ENCODE data around the gene RNF7.
A peak's percentile ranks its signal among the peaks of the same experiment; 100 is the strongest.
"Not testable (repeated sequence)": the region's sequence is repeated elsewhere in the genome, so short reads cannot be mapped to it uniquely, and the experiment has no call there.

RNF7 gene

GRCh38 chr3:141735770-141736465 lies 2.2 kb upstream of the RNF7 start:
- DNase-seq, result no peak

DNA sequence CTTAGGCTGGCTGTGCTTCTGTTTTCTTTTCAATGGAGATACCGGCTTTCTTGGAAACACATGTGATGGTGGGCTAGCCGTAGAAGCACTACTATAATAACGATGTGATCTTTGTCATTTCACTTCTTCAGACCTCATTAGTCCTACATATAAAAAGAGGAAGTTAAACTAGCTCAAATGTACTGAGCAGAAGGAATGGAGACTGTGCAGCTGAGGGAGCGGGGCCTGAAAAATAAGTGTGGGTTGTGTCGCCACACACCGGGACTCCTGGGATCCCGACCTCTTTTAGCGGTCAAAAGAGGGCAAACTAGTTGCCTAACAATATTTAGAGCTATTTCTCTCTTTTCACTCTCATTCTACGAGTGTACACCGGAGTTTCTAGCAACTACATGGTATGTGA lies 1.0 kb upstream of the RNF7 start:
- DNase-seq, result no peak

DNA sequence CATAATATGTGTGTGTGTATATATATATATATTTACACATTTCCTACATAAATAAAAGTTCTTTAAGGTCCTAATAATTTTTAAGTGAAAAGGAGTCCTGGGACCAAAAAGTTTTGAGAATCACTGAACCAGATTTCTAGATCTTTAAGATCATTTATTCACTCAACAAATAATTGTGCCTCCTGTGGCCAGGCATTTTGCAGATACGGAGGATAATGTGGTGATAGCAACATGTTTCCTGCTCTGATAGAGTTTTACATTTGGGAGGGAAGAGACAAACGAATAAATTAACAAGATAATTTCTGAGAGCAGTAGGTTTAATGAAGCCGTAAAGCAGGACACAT lies 448 bp upstream of the RNF7 start:
- DNase-seq, result no peak

DNA sequence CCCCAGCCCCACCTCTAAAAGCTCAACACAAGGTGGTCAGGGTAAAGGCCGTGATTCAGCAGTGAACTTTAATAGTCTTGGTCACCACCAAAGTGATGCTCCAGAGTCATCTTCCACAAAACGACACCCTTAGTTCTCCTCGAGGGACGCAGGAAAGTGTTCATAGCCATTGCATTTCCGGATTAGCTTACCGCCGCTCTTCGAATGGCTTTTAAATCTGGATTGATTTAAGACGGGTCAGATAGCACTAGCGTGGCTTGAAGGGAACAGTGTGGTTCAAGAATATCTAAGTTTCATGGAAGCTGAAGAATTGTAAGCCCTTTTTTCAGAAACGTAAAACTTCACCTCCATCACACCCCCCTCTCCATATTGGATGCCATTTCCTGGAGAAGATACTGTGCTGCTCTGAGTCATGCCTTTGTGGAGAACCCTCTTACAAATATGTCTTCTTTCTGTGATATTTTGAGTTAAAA lies 829 bp downstream of the RNF7 start:
- DNase-seq, result peak in 1 of 2 experiments; percentile 17

DNA sequence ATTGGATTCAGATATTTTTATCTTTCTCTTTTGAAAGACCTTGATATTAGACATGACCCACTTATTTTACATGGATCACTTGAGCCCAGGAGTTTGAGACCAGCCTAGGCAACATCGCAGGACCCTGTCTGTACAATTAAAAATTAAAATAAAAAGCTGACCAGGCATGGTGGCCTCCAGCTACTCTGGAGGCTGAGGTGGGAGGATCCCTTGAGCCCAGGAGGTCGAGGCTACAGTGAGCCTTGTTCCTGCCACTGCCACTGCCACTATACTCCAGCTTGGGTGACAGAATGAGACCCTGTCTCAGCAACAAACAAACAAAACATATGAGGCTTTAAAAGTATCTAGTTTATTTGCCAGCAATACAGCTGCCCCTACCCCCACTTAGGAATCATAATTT lies 1.6 kb downstream of the RNF7 start:
- DNase-seq, result no peak

GRCh38 chr3:141740349-141740748 lies 2.3 kb downstream of the RNF7 start:
- no peak for DNase-seq

DNA sequence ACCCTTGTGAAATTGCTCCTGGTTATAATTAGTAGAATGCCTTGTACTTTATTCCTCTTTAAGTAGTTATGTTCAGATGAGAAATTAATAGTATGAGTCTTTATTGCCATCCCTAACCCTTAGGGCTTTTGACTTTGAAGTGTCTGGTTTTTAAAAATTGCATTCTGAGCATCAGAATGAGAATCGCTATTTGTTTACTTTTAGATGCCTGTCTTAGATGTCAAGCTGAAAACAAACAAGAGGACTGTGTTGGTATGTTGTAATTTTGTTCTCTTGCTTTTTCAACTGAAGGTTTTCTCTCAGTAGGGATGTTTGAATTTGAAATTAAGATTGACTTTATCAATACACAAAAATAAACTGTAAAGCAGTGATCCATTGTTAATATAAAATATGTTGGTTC lies 5.2 kb downstream of the RNF7 start:
- no peak for DNase-seq

GRCh38 chr3:141746962-141747361 lies 8.9 kb downstream of the RNF7 start:
- no peak for DNase-seq

DNA sequence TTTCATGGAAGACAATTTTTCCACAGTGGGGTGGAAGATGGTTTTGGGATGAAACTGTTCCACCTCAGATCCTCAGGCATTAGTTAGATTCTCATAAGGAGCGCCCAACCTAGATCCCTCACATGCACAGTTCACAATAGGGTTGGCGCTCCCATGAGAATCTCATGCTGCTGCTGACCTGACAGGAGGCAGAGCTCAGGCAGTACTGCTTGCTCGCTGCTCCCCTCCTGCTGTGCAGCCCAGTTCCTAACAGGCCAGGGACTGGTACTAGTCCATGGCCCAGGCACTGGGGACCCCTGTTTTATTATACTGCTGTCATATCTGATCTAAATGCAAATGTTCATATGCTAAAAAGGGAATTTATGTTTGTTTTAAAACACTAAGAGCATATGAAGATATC lies 15.3 kb downstream of the RNF7 start:
- DNase-seq, result no peak

DNA sequence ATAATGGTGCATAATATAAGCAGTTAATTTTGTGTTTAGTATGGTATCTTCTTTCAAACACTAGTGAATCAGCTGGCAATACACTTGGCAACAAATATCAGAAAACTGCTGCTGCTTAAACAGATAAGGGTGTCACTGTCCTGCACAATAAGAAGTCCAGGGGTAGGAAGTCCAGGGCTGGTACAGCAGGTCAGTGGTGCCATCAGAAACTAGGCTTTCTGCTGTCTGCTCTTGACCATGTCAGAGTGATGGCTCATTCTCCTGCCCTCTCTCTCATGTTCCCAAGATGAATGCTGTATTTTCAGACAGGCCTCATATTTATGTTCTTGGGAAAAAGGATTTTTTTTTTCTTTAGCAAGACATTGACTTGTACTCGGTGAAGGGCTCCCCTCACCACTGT lies 15.9 kb downstream of the RNF7 start:
- no peak for DNase-seq

DNA sequence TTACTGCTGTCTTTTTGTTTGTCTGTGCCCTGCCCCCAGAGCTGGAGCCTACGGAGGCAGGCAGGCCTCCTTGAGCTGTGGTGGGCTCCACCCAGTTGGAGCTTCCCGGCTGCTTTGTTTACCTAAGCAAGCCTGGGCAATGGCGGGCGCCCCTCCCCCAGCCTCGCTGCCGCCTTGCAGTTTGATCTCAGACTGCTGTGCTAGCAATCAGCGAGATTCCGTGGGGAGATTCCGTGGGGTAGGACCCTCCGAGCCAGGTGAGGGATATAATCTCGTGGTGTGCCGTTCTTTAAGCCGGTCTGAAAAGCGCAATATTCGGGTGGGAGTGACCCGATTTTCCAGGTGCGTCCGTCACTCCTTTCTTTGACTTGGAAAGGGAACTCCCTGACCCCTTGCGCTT lies 24.5 kb downstream of the RNF7 start:
- DNase-seq, result not testable (repeated sequence)

DNA sequence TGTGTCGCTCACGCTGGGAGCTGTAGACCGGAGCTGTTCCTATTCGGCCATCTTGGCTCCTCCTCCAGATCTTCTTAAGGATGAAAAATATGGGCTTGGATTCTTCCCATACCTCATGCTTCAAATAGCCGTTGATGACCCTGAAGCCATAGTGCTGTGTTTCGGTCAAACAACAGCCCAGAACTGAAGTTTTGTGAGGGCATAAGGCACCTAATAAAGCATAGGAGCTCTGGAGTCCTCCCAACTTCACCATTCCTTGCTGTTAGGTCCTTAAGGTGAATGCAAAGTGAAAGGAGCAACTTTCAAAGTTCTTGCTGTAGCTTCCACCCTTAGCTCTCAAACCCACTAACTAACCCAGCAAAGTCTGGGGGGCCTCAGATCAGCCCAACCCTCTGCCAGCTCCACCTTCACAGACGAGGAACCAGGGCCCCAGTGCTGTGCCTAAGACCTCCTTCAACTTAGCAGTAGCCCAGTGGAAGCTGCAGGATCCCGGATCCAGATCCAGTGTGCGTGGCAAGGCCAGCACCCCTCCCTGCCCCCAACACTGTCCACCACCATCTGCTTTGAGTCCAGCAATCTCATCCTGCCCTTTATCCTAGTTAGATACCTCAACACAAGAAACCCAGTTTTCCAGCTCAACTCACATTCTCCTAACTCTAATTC lies 25.1 kb downstream of the RNF7 start, which contains the start of gene GRK7:
TSS of gene GRK7 (plus strand) at position 321 of the 663 bp plus-strand sequence. CDS start 14,877 bp downstream, outside the sequence.
- no peak for DNase-seq

- DNase-seq, result no peak
Observed at GRCh38 chr3:141764045-141764444, 25.9 kb downstream of the RNF7 start.

DNA sequence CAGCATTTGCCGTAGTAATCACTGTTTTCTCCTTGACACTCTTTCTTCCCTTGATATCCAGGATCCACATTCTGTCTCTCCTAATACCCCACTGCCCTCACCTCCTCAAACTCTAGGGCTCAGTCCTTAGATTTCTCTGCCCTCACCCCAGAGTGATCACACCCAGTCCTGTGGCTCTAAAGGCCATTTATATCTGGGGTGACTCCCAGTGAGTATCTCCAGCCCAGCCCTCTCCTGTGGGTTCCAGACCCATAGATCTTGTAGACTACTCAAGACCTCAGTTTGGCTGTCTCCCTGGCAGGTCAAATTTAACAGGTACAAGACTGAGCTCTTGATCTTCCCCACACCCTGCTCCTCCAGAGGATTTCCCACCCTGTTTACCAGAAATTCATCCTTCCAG lies 26.4 kb downstream of the RNF7 start:
- no peak for DNase-seq

DNA sequence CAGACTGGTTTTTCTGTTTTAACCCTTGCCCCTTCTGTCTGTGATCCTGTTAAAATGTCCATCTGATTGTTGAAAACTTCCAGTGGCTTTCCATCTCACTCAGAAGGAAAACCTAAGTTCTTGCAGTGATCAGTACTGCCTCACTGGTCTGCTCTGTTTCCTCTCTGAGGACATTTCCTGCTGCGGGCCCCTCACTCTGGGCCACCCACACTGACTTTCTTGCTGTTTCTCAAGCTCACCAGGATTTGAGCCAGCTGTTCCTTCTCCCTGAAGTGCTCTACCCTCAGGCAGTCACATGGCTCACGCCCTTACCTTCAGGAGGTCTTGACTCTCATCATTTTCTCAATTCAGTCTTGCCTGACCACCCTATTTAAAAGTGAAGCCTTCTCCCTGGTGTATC lies 26.9 kb downstream of the RNF7 start:
- no peak for DNase-seq

- no peak for DNase-seq
Observed at GRCh38 chr3:141767066-141767465, 29.0 kb downstream of the RNF7 start.

- DNase-seq, result no peak
Observed at GRCh38 chr3:141769221-141769894, 31.3 kb downstream of the RNF7 start.

DNA sequence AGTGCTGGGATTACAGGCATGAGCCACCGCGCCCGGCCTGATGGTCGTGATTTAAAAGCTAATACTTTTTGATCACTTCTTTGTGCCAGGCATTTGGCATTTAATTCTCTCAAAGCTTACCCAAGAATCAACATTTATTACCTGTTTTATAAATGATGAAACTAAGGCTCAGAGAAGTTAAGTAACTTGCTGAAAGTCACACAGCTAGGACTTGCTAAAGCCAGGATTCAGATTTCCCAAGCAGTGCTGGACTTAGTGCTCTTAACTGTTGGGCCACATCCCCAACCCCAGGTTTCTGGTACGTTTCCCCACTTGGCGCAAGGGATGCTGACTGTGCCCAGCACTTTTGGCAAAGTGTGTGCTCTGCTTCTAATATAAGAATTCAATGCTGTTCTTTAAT lies 35.6 kb downstream of the RNF7 start:
- DNase-seq, result no peak

GRCh38 chr3:141776376-141776775 lies 38.3 kb downstream of the RNF7 start:
- DNase-seq, result no peak

DNA sequence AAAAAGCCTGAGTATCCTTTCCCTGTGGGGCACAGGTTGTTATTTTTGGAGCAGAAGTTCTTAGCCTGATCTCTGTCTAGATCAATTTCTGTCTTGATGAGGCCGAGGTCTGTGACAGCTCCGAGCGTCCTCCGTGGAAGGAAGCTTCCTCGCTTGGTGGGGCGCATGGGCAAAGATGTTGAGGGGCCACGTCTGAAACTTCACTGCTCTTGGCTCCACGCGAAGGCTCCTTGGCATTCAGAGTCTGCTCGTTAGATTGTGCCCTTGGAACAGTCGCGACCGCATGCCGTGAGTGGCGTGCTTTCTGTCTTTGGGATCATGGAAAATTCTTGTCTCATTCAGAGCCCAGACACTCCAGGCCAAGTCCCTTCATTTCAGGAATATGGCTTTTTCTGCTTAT lies 38.8 kb downstream of the RNF7 start:
- no peak for DNase-seq

DNA sequence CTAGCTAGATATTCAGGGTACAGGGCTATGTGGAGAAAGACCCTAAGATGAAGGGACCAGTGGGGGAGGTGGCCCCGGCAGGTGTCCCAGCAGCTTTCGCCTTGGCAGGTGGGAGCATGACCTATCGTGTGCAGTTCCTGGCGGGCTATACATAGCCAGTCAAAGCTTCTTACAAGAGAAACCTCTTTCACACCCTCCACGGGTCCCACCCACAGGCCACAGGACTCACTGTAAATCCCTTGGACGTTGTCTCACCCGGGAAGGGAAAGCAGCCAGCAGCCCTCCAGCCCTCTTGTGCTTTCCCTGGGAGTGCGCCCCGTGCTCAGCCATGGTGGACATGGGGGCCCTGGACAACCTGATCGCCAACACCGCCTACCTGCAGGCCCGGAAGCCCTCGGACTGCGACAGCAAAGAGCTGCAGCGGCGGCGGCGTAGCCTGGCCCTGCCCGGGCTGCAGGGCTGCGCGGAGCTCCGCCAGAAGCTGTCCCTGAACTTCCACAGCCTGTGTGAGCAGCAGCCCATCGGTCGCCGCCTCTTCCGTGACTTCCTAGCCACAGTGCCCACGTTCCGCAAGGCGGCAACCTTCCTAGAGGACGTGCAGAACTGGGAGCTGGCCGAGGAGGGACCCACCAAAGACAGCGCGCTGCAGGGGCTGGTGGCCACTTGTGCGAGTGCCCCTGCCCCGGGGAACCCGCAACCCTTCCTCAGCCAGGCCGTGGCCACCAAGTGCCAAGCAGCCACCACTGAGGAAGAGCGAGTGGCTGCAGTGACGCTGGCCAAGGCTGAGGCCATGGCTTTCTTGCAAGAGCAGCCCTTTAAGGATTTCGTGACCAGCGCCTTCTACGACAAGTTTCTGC lies 40.1 kb downstream of the RNF7 start:
- DNase-seq, result no peak

GRCh38 chr3:141779667-141780066 lies 41.6 kb downstream of the RNF7 start:
- no peak for DNase-seq

DNA sequence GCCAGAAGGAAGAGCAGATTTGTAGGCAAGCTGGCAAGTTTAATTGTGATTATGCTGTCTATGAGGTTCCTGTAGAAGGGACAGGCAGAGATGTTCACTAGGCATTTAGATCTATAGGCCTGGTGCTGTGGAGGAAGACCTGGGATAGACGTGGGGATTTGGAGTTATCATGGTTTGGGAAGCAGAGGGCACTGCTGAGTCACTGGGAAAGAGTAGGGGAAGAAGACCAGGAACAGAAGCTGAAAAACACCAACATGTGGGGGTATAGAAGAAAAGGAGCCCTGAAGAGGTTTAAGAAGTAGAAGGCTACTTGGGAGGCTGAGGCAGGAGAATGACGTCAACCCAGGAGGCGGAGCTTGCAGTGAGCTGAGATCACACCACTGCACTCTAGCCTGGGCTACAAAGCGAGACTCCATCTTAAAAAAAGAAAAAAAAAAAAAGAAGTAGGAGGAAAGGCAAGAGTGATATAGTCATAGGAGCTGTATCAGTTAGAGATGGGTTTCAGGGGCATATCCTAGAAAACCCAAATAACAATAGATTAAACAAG lies 44.4 kb downstream of the RNF7 start:
- DNase-seq, result no peak

All from NCI-H446 (cell line).